Endothelial cell of umbilical vein (primary cell): ENCODE data around the gene ADRB2. TPM values are rescaled to one million over a fixed set of nuclear protein-coding genes. Genes with fewer than 3 reads are reported as not detected.

Source experiments
- BruUV-seq: library from RNA; stranded (reverse); fragments of 400-500 nt; replicated peaks from 2 replicates; lab custom pipeline; 2021; lab: Mats Ljungman, UMichigan
- CTCF ChIA-PET: fragments of 300-600, 350-600 bp; sonication (Branson Sonifier 250); formaldehyde crosslinking; loops from one replicate; lab custom pipeline; 2021; ENCODE audit warnings: antibody characterized with exemption, inconsistent platforms; lab: Charles Lee
- POLR2A ChIA-PET: fragments of 300-600, 350-600 bp; sonication (Branson Sonifier 250); formaldehyde crosslinking; loops from one replicate; lab custom pipeline; 2021; ENCODE audit warnings: antibody characterized with exemption, inconsistent platforms; lab: Charles Lee
- DNase-seq: peaks from one replicate; pipeline ENCODE4 v3.0.0-alpha.2; 2011; ENCODE audit warnings: low read depth, low spot score
- FAIRE-seq: peaks from 2 replicates; lab custom pipeline; 2011; peaks lifted over from hg19 to GRCh38; lab: Jason Lieb, UNC
- H2AFZ ChIP-seq: 2 replicates; pipeline ENCODE4 v1.6.0; 2012; ENCODE audit warnings: low read depth, low read length, control low read depth, inconsistent platforms
- H3K27ac ChIP-seq: 2 replicates; pipeline ENCODE4 v1.5.1; 2011; ENCODE audit warnings: low read depth, mild to moderate bottlenecking, control low read depth, low read length, moderate library complexity; ENCODE audit not compliant: insufficient read depth
- H3K27me3 ChIP-seq, 2 experiments: 2 replicates each; pipeline versions ENCODE4 v1.6.0 to v1.6.1; 2011; ENCODE audit warnings: low read length in 2 of 2, mixed read lengths in 1 of 2; ENCODE audit not compliant: control insufficient read depth in 2 of 2, insufficient read depth in 2 of 2
- H3K36me3 ChIP-seq, 2 experiments: 2 replicates in 1 of 2; 3 replicates in 1 of 2; pipeline ENCODE4 v1.5.1; 2011; ENCODE audit warnings: low read length in 2 of 2, mild to moderate bottlenecking in 1 of 2, moderate library complexity in 1 of 2; ENCODE audit not compliant: control insufficient read depth in 2 of 2, insufficient read depth in 2 of 2; ENCODE audit errors: extremely low read depth in 1 of 2
- H3K4me1 ChIP-seq: 3 replicates; pipeline ENCODE4 v1.5.1; 2011; ENCODE audit warnings: mild to moderate bottlenecking, low read length; ENCODE audit not compliant: control insufficient read depth, insufficient read depth; ENCODE audit errors: extremely low read depth
- H3K4me2 ChIP-seq: 2 replicates; pipeline ENCODE4 v1.6.1; 2011; ENCODE audit warnings: low read length, control low read depth, mixed read lengths; ENCODE audit not compliant: insufficient read depth
- H3K4me3 ChIP-seq, 3 experiments: fragments of 200-600 bp in 1 of 3; sonication (generic), shearing (Covaris generic) in 1 of 3; replicated peaks in 1 of 3; 2 replicates each; pipeline ENCODE4 v1.5.1; 2011 to 2016; ENCODE audit warnings: control low read depth in 3 of 3, low read length in 3 of 3, mild to moderate bottlenecking in 2 of 3, inconsistent platforms in 1 of 3, low read depth in 1 of 3, moderate library complexity in 1 of 3; ENCODE audit not compliant: insufficient read depth in 1 of 3
- H3K79me2 ChIP-seq: 2 replicates; pipeline ENCODE4 v1.6.0; 2012; ENCODE audit warnings: low read length, inconsistent platforms; ENCODE audit not compliant: control insufficient read depth, insufficient read depth
- H3K9ac ChIP-seq: replicated peaks from 2 replicates; pipeline ENCODE3; 2011; ENCODE audit warnings: low read length, control low read depth; ENCODE audit not compliant: insufficient read depth; ENCODE audit errors: extremely low read depth
- H3K9me1 ChIP-seq: replicated peaks from 3 replicates; pipeline ENCODE4 v1.6.0; 2011; ENCODE audit warnings: mild to moderate bottlenecking, low read length; ENCODE audit not compliant: control insufficient read depth, insufficient read depth; ENCODE audit errors: extremely low read depth
- H3K9me3 ChIP-seq: replicated peaks from 2 replicates; pipeline ENCODE4 v1.5.1; 2012; ENCODE audit warnings: low read length, inconsistent platforms; ENCODE audit not compliant: control insufficient read depth, insufficient read depth
- H4K20me1 ChIP-seq: replicated peaks from 2 replicates; pipeline ENCODE3; 2011; ENCODE audit warnings: mild to moderate bottlenecking, low read length; ENCODE audit not compliant: control insufficient read depth, insufficient read depth; ENCODE audit errors: extremely low read depth
- CTCF ChIP-seq, 2 donors: IDR thresholded peaks; 1 replicate in 1 of 2; 2 replicates in 1 of 2; pipeline ENCODE4 v1.5.1; 2011; ENCODE audit warnings: low read length in 2 of 2, mild to moderate bottlenecking in 2 of 2, moderate library complexity in 2 of 2, control low read depth in 1 of 2, inconsistent platforms in 1 of 2, low read depth in 1 of 2; ENCODE audit not compliant: insufficient read depth in 1 of 2; ENCODE audit errors: extremely low read depth in 1 of 2
- FOS ChIP-seq: IDR thresholded peaks from 2 replicates; pipeline ENCODE4 v1.6.1; 2011; ENCODE audit warnings: mild to moderate bottlenecking, low read length, moderate library complexity, borderline replicate concordance; ENCODE audit not compliant: insufficient read depth
- JUN ChIP-seq: IDR thresholded peaks from 2 replicates; pipeline ENCODE4 v1.6.1; 2011; ENCODE audit warnings: borderline replicate concordance, low read depth; ENCODE audit not compliant: insufficient read length, insufficient read depth
- MYC ChIP-seq: IDR thresholded peaks from one replicate; pipeline ENCODE4 v1.6.1; 2011; ENCODE audit warnings: mild to moderate bottlenecking, low read depth, low read length
- POLR2AphosphoS5 ChIP-seq: IDR thresholded peaks from 2 replicates; pipeline ENCODE4 v1.6.1; 2012; ENCODE audit warnings: low read depth, mild to moderate bottlenecking, control low read depth, low read length, moderate library complexity; ENCODE audit not compliant: insufficient read depth
- dilution Hi-C: fragments of 300-500 bp; cut with MboI; formaldehyde crosslinking; loops from one replicate; pipeline ENCODE4 v1.15.0; 2019; ENCODE audit warnings: low sequenced_read_pairs; ENCODE audit not compliant: extremely low pct_ligation_motif_present
- intact Hi-C: fragments of 100-400 bp; cut with micrococcal nuclease; formaldehyde crosslinking; loops from one replicate; pipeline ENCODE4 v1.10.0; 2022
- polyA plus RNA-seq, 4 experiments: library from polyadenylated mRNA; depleted of rRNA in 3 of 4; stranded (reverse) in 3 of 4; unstranded in 1 of 4; fragments of >200 nt; gene quantifications; 2 replicates each; pipeline versions ENCODE4 v1.2.1 to v1.2.3, GENCODE V29; 2011 to 2012; ENCODE audit warnings: missing spikeins in 1 of 4
- total RNA-seq: library from RNA; stranded (reverse); gene quantifications from 2 replicates; pipeline ENCODE4 v1.2.3, GENCODE V29; 2021

The ADRB2 gene
- total and polyA plus RNA-seq, 2 donors (not counting 3 experiments of a cell fraction or from before 2014, with no cell fraction given) = 0.86 to 0.88 TPM

DNA sequence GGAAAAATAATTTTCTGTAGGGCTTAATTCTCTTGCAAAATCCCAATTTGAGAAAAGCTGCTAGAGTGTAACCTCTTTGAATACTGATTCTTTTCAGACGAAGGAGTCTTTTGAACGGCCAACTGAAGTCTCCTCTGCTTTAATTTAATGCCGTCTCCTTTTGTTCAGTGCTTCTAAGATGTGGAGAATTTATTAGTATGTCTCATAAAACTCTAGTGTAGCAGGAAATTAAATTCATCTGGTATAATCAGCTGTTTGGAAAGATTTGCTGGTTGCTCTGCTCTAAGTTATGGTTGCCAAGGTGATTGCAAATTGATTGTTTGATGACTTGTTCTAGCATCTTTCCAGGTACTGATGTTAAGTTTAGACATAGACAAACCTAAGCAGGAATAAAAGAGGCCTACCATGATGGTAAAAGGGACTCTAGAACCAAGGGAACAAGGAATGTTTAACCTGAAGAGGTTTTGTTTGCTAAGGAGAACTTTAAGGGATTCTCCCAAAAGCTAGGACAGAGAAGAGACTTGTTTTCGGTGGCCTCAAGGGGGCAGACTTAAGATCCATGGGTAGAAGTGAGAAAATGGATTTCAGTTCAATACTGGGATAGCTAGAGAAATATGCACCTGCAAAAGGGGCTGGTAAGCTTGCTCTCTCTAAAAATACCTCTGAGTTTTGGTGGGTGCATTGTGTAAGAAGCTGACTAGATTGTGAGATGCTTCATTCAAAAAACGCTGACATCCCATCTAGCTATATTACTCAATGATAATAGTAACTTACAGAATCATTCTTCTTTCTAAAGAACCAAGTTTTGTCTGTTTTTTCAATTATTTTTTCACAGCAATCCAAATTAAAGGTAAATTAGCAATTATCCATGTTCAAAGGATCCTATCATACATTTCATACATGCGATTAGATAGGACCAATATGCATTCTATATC lies 5.7 kb upstream of the ADRB2 start:
- FAIRE-seq (peak; percentile 80), DNase-seq (peak; percentile 45)
- ChIA-PET CTCF (interaction anchor here (0.6 to 3.8 kb wide), 50 partner anchors 10 to 408 kb away, joined by 3 to 149 read pairs (median 4); no protein-coding TSS in a partner anchor), POLR2A (interaction anchor here (0.7 kb wide), 1 partner anchor 137 kb away, joined by 3 read pairs; no protein-coding TSS in a partner anchor)
- H3K9me3 ChIP-seq = no peaks in the 10 kb centered on the region
- dilution Hi-C loops = no loop called here
- H2AFZ ChIP-seq = no peak overlapping the region
- no peaks in the 10 kb centered on the region for H3K79me2 ChIP-seq
- no peaks in the 10 kb centered on the region for H3K27me3 ChIP-seq
- BruUV-seq = no TSS peak
- H3K4me3 ChIP-seq = no peak overlapping the region
- H3K27ac ChIP-seq = no peak overlapping the region
- H3K4me2 ChIP-seq = no peak overlapping the region
- no peaks in the 10 kb centered on the region for H3K36me3 ChIP-seq
- intact Hi-C loops = loop anchor here (1.0 to 2.0 kb wide), 5 partner anchors 80 to 294 kb away; no protein-coding TSS in a partner anchor
- no peaks in the 10 kb centered on the region for H3K9me1 ChIP-seq
- no peak for TF ChIP-seq POLR2AphosphoS5
- no peak for TF ChIP-seq FOS
- TF ChIP-seq MYC = no peak
- no peak for TF ChIP-seq JUN
- TF ChIP-seq CTCF (IDR thresholded peaks at IDR 0.05; ENCODE audit: extremely low read depth in 1 of 2, insufficient read depth in 1 of 2, low read depth in 1 of 2, low read length in 2 of 2) = peak; percentile 57 to 68
- no peaks in the 10 kb centered on the region for H4K20me1 ChIP-seq
- H3K9ac ChIP-seq = no peak overlapping the region
- H3K4me1 ChIP-seq = peaks cover 6% of the 10 kb centered on the region
